ENCODE data around the gene GRAMD4. TPM values are rescaled to one million over a fixed set of nuclear protein-coding genes. Genes with fewer than 3 reads are reported as not detected.

Gene GRAMD4
- total RNA-seq, 2 experiments from 2014 or later = 46.9 to 52.4 TPM

DNA sequence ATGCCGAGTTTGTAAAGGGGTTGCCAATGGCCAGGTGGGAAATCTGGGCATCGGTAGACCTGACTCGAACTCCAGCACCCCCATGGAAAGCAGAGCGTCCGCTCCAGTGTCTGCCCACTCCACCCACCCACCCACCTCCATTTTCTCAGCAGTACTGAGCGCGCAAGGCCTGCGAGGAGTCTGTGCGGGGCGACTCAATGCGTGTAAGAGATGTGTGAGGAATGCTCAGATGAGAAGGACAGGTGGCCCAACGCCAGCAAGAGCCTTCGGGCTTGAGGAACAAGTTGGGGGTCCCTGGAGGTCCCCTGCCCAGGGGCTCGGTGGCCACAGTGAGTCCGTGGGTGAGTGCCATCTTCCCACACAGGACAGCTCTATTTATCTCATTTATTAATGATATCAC, 67.3 kb downstream of the GRAMD4 start:
- no TSS peak for BruUV-seq (replicated peaks)
- no peaks in the 10 kb centered on the region for H3K79me2 ChIP-seq (ENCODE audit: insufficient read depth, low read depth, low read length)
- CTCF ChIA-PET (ENCODE audit: unreplicated experiment) = no interaction called here
- DNase-seq (ENCODE audit: low spot score) = no peak
- no peak overlapping the region for H2AFZ ChIP-seq (ENCODE audit: low read length)
- peaks cover 36% of the 10 kb centered on the region for H3K4me1 ChIP-seq (ENCODE audit: insufficient read depth, low read length, poor library complexity, severe bottlenecking)
- no peaks in the 10 kb centered on the region for H3K9me3 ChIP-seq (ENCODE audit: low read length)
- H4K20me1 ChIP-seq (ENCODE audit: insufficient read depth, low read length) = peaks cover 5% of the 10 kb centered on the region; the same call in 1 of the 2 replicates
- no peak overlapping the region for H3K4me3 ChIP-seq (ENCODE audit: low read depth, low read length, poor library complexity, severe bottlenecking)
- intact Hi-C loops (cut with micrococcal nuclease; ENCODE audit: unreplicated experiment) = loop anchor here (10.0 kb wide), 1 partner anchor 107 kb away; no protein-coding TSS in a partner anchor
- H3K4me2 ChIP-seq (ENCODE audit: low read length) = no peak overlapping the region
- H3K9me2 ChIP-seq (ENCODE audit: insufficient read depth, low read length) = no peaks in the 10 kb centered on the region
- H3K36me3 ChIP-seq (ENCODE audit: insufficient read depth, low read length) = peaks cover 25% of the 10 kb centered on the region; the same call in 1 of the 2 replicates
- TF ChIP-seq, protein P1, sequence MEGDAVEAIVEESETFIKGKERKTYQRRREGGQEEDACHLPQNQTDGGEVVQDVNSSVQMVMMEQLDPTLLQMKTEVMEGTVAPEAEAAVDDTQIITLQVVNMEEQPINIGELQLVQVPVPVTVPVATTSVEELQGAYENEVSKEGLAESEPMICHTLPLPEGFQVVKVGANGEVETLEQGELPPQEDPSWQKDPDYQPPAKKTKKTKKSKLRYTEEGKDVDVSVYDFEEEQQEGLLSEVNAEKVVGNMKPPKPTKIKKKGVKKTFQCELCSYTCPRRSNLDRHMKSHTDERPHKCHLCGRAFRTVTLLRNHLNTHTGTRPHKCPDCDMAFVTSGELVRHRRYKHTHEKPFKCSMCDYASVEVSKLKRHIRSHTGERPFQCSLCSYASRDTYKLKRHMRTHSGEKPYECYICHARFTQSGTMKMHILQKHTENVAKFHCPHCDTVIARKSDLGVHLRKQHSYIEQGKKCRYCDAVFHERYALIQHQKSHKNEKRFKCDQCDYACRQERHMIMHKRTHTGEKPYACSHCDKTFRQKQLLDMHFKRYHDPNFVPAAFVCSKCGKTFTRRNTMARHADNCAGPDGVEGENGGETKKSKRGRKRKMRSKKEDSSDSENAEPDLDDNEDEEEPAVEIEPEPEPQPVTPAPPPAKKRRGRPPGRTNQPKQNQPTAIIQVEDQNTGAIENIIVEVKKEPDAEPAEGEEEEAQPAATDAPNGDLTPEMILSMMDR (conservative IDR thresholded peaks at IDR 0.05; ENCODE audit: low read length) = no peak
- TF ChIP-seq EZH2phosphoT487 (IDR thresholded peaks at IDR 0.05; ENCODE audit: borderline replicate concordance, low read depth, low read length) = no peak
- no peak overlapping the region for H3K27ac ChIP-seq (ENCODE audit: low read depth, low read length, poor library complexity, severe bottlenecking)
- POLR2A ChIA-PET = no interaction called here

DNA sequence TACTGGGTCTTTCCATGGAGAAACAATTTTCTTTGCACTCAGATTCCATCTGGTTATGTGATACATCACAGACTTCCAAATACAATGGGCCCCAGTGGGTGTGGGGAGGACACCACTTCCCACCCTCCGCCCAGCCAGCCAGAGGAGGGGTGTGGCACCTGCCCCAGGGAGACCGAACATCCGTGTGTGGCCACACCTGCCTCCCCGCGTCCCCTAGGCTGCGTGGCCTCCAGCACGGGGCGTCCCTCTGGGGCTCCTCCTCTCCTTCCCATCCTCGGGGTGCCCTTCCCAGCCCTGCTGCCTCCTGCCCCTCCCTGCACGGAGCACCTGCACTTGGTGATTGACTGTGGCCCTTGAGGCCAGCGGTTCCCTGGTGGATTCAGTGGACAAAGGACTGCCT, 68.8 kb downstream of the GRAMD4 start:
- Histone ChIP-seq H3K4me3 (ENCODE audit: low read depth, low read length, poor library complexity, severe bottlenecking) (no peak overlapping the region), H3K27ac (ENCODE audit: low read depth, low read length, poor library complexity, severe bottlenecking) (no peak overlapping the region), H3K4me1 (ENCODE audit: insufficient read depth, low read length, poor library complexity, severe bottlenecking) (peaks cover 24% of the 10 kb centered on the region), H4K20me1 (ENCODE audit: insufficient read depth, low read length) (peaks cover 4% of the 10 kb centered on the region; the same call in 1 of the 2 replicates), H3K9me3 (ENCODE audit: low read length) (no peaks in the 10 kb centered on the region), H3K36me3 (ENCODE audit: insufficient read depth, low read length) (peaks cover 31% of the 10 kb centered on the region; the same call in 1 of the 2 replicates), H2AFZ (ENCODE audit: low read length) (no peak overlapping the region), H3K79me2 (ENCODE audit: insufficient read depth, low read depth, low read length) (no peaks in the 10 kb centered on the region), H3K9me2 (ENCODE audit: insufficient read depth, low read length) (no peaks in the 10 kb centered on the region), H3K4me2 (ENCODE audit: low read length) (no peak overlapping the region)
- intact Hi-C loops (cut with micrococcal nuclease; ENCODE audit: unreplicated experiment) = loop anchor here (10.0 kb wide), 1 partner anchor 106 kb away; no protein-coding TSS in a partner anchor
- no peak for TF ChIP-seq EZH2phosphoT487 (IDR thresholded peaks at IDR 0.05; ENCODE audit: borderline replicate concordance, low read depth, low read length)
- TF ChIP-seq, protein P1 (conservative IDR thresholded peaks at IDR 0.05; ENCODE audit: low read length) = no peak
- POLR2A ChIA-PET = no interaction called here
- BruUV-seq (replicated peaks) = no TSS peak
- CTCF ChIA-PET (ENCODE audit: unreplicated experiment) = no interaction called here
- DNase-seq (ENCODE audit: low spot score) = no peak

DNA sequence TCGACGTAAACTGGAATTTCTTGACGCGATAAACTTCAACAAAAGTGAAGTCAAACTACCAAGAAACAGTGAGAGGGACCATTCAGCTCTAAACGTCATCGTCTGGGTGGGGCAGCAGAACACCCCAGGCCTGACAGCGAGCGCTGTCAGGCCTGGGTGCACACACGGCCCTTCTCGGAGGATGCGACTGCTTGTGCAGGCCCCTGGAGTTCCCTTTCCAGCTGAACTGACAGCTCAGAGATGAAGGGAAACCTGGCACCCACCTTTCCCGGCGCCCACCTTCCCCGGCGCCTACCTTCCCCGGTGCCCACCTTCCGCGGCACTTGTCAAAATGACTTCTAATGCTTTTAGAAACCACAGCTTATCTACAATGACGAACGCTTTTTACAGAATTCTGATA, 70.0 kb downstream of the GRAMD4 start:
- H3K9me2 ChIP-seq (ENCODE audit: insufficient read depth, low read length) = no peaks in the 10 kb centered on the region
- H3K27ac ChIP-seq (ENCODE audit: low read depth, low read length, poor library complexity, severe bottlenecking) = no peak overlapping the region
- H4K20me1 ChIP-seq (ENCODE audit: insufficient read depth, low read length) = no peaks in the 10 kb centered on the region
- DNase-seq (ENCODE audit: low spot score) = no peak
- H3K4me2 ChIP-seq (ENCODE audit: low read length) = no peak overlapping the region
- H3K4me1 ChIP-seq (ENCODE audit: insufficient read depth, low read length, poor library complexity, severe bottlenecking) = peaks cover 12% of the 10 kb centered on the region
- peaks cover 31% of the 10 kb centered on the region; the same call in 1 of the 2 replicates for H3K36me3 ChIP-seq (ENCODE audit: insufficient read depth, low read length)
- no peaks in the 10 kb centered on the region for H3K9me3 ChIP-seq (ENCODE audit: low read length)
- no peak overlapping the region for H2AFZ ChIP-seq (ENCODE audit: low read length)
- intact Hi-C loops (cut with micrococcal nuclease; ENCODE audit: unreplicated experiment) = no loop called here
- BruUV-seq (replicated peaks) = no TSS peak
- POLR2A ChIA-PET = no interaction called here
- no peak overlapping the region for H3K4me3 ChIP-seq (ENCODE audit: low read depth, low read length, poor library complexity, severe bottlenecking)
- H3K79me2 ChIP-seq (ENCODE audit: insufficient read depth, low read depth, low read length) = no peaks in the 10 kb centered on the region
- TF ChIP-seq, protein P1 (conservative IDR thresholded peaks at IDR 0.05; ENCODE audit: low read length) = no peak
- TF ChIP-seq EZH2phosphoT487 (IDR thresholded peaks at IDR 0.05; ENCODE audit: borderline replicate concordance, low read depth, low read length) = no peak
- CTCF ChIA-PET (ENCODE audit: unreplicated experiment) = no interaction called here
